Activated naive CD4-positive, alpha-beta T cell treated with Interleukin-2 at 50 U/mL for 16 hours (primary cell): Measurements from ENCODE around the gene CHST1.

ENCODE experiments used
- DNase-seq: peaks from one replicate; pipeline ENCODE4 v3.0.0-alpha.2; 2020

The CHST1 gene

DNA sequence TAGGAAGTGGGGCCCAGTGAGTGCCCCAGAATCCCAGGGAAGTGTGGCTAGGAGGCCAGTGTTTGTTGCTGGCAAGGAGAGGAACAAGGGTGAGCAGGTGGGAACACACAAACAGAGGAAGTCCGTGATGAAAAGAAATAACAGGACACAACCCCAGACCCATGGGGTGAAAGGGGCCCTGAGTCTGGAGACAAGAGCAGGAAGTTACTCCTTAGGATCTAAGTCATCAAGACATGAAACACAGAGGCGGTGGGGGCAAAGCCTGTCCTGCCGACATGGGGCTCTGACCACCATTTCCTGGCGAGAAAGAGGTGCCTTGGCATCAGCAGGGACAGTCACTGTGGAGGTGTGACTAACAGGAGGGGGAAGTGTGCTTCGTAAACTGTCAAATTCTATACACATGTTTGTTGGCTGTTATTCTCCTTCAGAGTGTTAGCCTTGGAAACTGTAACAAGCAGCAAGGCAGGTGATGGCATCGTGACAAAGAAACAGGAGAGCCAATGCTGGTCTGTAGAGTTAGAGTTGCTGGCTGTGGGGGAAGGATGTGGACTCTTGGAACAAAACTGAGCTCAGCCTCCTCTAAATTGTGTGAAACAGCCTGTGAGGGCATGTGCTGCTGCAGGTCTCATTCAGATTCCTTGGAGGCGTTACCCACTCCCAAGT, 21.7 kb downstream of the CHST1 start:
- DNase-seq = no peak

DNA sequence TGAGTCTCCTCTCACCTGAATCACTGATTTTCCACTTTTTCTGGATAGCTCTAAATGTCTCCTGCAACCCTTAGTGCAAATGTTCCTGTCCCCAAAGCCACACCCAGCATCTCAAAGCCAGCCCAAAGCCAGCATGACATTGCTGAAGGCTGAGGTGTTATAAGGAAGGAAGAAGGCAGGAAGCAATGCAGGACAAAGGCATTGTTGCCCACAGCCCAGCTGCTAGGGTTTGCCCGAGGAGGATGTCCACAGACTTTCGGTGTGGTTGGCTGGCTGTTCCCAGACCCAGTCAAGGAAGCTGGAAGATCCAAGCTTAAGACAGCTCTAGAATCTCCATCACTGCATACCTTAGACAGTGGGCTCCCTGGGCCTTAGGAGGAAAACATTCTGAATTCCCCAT, 23.5 kb downstream of the CHST1 start:
- DNase-seq = no peak

GRCh38 chr11:45638051-45638450, 27.4 kb downstream of the CHST1 start:
- no peak for DNase-seq

DNA sequence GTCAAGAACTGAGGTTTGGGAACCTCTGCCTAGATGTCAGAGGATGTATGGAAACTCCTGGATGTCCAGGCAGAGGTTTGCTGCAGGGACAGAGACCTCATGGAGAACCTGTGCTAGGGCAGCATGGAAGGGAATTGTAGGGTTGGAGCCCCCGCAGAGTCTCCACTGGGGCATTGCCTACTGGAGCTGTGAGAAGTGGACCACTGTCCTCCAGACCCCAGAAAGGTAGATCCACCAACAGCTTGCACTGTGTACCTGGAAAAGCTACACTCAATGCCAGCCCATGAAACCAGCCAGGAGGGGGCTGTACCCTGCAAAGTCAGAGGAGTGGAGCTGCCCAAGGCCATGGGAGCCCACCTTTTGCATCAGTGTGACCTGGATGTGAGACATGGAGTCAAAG, 29.5 kb downstream of the CHST1 start:
- DNase-seq = no peak

DNA sequence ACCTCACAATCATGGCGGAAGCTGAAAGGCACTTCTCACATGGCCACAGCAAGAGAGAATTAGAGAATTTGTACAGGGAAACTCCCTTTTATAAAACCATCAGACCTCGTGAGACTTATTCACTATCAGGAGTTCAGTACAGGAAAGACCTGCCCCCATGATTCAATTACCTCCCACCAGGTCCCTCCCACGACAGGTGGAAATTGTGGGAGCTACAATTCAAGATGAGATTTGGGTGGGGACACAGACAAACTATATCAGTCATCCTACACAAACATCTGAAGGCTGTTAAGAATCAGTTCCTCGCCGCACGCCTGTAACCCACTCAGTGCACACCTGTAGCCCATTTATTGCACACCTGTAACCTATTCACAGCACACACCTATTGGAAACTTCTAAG, 39.8 kb downstream of the CHST1 start:
- DNase-seq = no peak

GRCh38 chr11:45624095-45624494, 41.3 kb downstream of the CHST1 start:
- no peak for DNase-seq

DNA sequence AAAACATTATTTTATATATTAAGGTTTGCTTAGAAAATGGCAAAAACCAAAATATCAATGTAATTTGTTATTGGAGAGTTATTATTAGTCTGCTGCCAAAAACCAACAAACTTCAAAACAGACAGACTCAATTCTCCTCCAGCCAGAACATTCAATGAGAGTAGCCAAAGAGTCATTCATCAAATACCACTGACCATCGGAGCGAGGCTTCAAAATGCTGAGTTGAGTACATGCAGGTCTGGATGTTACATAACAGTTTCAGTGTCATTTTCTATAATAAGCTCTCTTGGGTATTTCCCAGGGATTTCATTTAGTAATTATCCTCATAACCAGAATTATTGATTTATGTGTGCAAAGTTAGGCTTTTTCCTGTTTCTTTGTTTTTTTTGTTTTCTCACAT, 42.6 kb downstream of the CHST1 start:
- no peak for DNase-seq

DNA sequence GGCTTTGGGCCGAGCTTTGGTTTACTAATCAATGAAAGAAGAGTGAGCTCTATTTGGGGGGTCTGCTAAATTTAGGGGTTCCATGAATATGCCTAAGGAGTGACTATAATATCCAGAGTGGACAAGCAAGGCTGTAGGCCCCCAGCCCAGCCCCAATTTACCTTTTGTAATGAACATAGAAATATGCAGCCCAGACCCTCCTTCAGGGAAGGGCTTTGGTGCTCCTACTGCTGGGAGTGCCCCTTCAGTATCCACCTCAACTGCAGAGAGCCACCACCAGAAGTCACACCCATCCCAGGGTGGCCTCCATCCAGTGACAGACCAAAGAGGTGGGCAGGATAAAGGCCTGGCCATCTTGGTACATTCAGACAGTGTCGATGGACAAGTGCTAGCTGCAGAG, 43.1 kb downstream of the CHST1 start:
- no peak for DNase-seq

DNA sequence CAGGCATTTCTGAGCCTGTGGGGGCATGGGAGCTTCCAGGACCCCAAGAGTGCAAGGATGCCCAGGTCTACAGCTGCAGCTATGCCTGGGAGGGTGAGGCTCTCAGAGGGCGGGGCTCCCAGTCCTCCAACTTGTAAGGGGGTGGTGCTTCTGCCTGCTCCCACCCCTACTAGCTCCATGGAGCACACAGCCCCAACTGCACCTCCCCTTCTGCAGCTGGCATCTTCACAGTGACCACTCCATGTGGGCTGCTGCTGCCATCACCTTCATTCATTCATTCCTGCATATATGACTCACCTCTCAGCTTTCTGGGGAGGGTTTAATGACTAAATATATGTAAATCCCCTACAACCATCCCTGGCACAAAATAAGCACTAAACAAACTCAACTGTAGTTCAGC, 43.8 kb downstream of the CHST1 start:
- DNase-seq = no peak

GRCh38 chr11:45620243-45620642, 45.2 kb downstream of the CHST1 start:
- no peak for DNase-seq

GRCh38 chr11:45618897-45619296, 46.5 kb downstream of the CHST1 start:
- no peak for DNase-seq

DNA sequence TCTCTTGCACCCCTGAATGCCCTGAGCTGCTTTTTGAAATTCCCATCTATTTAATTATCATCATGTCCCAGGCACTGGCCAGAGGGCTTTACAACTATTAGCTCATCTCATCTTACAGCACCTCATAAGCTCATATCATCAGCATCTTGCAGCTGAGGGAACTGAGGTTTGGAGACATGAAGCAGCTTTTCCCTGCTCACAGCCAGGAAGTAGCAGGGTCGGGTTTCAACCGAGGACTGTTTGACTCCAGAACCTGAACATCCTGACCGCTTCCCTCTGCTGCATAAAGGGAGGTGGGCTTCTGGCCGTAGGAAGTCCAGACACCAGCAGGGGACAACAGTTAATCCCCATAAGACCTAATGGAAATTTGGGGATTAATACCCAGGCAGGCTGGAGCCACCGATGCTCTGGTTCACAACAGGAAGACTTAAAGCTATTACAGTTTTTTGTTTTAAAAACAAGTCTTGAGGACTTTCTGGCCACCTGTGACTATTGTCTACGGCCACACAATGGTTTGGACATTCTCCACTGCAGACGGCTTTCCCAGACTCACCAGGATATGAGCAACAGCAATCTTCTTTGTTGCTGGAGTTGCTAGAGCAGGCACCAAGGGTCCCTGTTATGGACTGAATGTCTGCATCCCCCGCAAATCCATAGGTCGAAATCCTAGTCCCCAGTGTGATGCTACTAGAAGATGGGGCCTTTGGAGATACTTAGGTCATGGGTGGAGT, 47.4 kb downstream of the CHST1 start:
- no peak for DNase-seq

DNA sequence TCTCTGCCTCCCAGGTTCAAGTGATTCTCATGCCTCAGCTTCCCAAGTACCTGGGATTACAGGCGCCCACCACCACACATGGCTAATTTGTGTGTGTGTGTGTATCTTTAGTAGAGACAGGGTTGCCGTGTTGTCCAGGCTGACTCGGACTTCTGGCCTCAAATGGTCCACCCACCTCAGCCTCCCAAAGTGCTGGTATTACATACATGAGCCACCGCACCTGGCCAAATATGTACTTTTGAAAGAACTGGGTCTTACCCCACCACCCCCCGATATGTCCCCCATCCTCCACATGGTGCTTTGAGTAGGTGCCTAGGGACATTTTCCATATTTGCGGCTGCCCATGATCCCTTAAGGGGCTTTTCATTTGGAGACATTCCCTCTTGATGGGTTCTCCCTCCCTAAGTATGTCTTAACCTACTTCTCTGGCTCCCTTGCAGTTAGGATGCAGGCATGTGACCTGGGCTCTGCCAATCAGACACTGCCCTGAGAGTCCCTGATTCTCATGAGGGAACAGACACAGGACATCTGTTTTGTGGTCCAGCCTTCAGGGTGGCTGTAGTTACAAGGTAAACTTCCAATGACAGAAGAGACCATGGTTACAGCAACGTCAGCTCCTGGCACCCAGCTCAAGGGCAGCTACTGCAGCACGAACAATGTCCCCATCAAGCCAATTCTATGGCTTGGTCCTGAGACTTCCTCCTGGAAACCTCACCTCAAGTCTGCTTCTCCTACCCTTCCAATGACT, 48.4 kb downstream of the CHST1 start:
- DNase-seq = no peak

- no peak for DNase-seq
These were observed 50.1 kb downstream of the CHST1 start for GRCh38 chr11:45615182-45615792.

DNA sequence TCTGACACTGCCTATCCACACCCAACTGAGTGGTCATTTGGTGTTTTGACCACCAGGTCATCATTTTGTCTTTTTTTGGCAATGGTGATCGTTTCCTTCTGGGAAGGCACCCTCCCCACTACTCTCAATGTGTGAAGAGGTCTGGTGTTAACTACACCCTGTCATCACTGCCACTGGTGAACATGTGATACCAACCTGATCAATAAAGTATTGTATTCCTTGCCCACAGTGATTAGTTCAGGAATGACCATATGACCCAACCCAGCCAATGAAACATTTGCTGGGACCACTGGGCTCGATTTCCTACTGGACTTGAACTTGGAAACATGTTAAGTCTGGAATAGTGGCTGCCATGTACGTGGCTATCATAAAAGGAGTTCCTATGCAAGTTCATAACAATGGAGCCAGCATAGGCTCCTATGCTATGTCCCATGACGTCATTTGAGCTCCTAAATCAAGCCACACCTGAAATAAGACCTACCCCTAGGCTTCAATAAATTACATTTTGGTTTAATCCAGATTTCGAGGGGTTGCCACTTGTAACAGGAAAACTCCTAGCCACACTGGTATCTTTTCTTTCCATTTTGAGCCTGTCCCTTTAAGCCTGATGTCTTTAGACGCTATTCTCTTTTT, 51.1 kb downstream of the CHST1 start:
- no peak for DNase-seq

GRCh38 chr11:45610627-45611026, 54.8 kb downstream of the CHST1 start:
- no peak for DNase-seq

DNA sequence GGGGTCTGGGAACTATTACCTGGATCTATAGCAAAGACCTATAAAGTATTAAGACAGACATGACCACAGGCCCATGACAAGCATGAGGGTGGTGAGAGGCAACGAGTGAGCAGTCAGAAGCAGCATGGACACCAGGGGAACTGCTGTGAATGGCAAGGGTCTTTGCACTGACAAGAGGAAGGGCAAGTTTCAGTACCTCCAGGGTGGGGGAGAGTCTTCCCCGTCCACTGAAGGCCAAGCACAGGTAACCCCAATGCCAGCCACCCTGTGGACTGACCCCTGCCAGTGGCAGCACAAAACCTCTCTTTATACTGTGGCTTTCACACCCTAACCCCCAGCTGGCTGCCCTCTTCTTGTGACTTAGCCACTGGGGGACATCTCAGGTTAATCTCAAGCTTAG, 55.5 kb downstream of the CHST1 start:
- no peak for DNase-seq

- no peak for DNase-seq
These were observed 56.1 kb downstream of the CHST1 start for GRCh38 chr11:45609337-45609736.

DNA sequence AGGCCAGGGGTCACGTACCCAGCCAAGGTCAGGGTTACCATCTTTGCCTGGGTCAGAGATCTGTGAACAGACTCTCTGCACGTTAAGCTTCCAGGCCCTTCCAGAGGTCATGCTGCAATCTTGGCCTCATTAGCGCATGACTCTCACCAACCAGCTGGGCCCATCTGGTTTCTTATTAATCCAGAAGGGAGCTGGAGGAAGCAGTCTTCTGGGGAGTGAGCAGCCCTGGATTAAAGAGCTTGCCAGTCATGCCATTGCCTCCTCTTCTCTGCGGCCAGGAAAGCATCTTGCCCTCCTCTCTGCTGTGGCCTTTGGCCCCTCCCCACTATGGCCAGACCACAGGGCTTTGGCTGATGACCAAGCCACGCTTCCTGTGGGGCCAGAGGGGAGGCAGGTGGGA, 57.4 kb downstream of the CHST1 start:
- DNase-seq = no peak

DNA sequence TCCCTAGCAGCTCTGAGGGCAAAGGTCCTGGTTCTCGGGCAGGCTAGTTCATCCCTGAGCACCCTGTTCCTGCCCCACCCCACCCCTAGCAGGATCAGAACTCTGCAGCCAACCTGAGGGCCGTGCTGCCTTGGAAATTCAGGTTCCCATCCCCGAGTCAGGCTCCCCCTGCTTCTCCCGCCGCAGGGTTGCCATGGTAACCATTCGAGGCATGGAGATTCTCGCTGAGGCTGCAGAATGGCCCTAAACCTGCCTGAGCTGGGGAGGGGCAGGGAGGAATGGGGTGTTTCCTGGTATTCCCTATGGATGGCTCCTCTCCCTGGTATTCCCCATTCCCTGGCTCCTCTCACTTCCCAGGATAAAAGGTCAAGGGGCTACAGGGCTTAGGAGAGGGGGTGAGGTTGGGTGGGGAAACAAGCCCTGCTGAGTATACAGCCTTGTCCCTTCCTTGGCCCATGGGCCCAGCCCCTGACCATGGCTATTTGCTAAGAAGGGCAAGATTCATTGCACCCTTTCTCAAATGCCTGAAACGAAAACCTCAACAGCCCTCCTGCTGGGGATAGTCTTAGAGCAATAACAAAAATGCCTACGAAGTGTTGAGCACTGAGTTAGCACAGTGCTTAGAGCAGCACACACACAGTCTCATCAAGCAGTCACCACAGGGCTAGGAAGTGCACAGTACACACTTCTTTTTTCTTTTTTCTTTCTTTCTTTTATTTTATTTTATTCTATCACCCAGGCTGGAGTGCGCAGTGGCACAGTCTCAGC, 58.7 kb downstream of the CHST1 start:
- DNase-seq = no peak

DNA sequence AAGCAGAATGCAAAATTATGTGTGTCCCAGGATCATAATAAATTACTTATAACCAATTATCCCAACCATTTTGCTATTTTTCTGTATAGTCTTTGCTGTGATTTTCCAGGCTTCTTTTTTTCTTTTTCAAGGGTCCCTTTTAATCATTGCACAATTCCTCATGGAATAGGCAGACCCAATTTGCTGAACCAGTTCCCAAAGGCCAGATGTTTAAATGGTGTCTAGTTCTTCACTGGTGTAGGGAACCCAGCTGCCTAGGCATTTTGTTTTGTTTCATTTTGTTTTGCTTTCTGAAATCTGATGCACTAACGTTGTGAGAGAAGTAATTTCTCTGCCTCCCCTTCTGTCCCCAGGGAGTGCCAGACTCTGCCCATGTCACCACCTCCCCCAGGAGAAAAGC, 60.4 kb downstream of the CHST1 start:
- DNase-seq = no peak

DNA sequence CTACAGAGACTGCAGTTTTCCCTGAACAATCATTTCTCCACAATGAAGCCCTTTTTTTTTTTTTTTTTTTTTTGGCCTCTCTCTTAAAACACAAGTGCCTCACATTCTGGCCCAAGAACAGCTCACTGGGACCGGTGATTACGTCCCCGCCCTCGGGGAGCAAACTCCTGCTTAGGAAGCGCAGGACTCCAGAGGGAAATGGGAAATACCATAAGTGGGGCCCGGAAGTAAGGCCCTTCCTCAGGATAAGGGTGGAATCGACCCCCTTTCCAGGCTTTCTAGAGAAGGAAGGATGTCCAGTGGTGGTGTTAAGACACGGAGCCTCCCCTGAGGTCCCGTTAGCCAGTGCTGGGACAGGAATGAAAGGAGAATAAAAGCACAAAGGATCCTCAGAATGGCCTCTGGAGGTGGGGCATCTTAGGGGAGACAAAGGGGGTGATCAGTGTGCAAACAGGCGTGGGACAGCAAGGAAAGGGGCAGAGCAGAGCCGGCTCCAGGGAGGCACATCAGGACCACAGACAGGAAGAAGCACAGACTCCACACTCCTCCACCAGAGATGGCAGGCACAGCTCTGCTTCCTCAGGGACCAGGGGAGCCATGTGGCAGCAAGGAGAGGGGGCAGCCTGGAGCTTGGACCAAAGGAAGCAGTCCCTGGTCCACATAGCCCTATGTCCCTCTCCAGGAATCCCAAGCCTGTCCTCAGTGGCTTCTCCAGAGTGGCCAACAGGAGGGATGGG, 61.3 kb downstream of the CHST1 start:
- DNase-seq = no peak
